Epidermal melanocyte (primary cell): Measurements from ENCODE around the gene DGKH.
"Not testable (repeated sequence)": the region's sequence is repeated elsewhere in the genome, so short reads cannot be mapped to it uniquely, and the experiment has no call there.

Experiments used
- DNase-seq: peaks from one replicate; pipeline ENCODE4 v3.0.0; 2011; ENCODE audit warnings: low spot score; ENCODE audit not compliant: insufficient read length

The DGKH gene

DNA sequence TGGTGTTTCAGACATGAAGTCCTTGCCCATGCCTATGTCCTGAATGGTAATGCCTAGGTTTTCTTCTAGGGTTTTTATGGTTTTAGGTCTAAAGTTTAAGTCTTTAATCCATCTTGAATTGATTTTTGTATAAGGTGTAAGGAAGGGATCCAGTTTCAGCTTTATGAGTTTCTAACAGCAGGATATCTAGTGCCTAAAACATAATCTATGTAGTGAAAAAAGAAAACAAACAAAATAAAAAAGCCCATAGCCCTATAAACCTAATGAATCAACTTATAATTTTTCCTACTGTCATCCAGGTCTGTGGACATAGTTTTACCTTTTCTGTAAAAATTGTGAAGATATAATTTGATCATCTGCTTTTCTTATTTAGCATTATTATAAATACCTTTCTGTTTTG, 115.5 kb downstream of the DGKH start:
- not testable (repeated sequence) for DNase-seq

DNA sequence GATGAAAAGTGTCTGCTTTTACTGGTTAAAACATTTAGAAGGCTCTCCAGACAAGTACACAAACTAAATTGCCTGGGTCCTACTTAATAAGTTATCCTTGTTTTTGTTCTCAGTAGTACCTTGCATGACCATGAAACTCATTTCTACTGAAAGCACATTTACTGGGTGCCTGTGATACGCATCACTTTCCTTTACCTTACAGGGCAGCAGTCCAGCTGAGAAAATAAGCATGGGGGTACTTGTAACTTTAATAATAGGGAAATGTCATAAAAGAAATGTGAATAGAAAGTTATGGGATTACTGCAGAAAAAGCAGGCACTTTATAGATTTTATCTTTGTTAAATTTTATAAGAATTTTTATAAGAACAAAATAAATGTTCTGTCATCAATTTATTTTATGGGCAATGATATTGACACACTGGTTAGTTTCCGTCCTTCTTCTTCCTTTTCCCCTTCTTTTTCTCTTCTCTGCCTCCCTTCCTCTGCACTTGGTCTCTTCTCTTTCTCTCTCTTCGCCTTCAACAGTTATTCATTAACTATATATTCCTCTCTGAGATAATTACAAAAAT, 116.2 kb downstream of the DGKH start:
- no peak for DNase-seq

DNA sequence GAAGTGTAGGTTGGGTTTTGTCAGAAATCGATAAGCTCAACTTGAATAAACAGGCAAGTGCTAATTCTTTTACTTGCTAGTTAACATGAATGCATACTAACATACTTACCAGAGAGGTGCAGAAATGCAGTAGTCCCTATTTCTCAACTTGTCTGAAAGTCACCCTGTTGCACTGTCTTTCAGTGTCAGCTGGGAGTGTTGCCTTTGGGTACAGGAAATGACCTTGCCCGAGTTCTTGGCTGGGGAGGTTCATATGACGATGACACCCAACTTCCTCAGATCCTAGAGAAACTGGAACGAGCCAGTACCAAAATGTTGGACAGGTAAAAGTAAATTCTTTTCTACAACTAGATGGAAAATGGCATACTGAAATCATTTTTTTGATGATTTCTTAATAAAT, 120.0 kb downstream of the DGKH start:
- no peak for DNase-seq

DNA sequence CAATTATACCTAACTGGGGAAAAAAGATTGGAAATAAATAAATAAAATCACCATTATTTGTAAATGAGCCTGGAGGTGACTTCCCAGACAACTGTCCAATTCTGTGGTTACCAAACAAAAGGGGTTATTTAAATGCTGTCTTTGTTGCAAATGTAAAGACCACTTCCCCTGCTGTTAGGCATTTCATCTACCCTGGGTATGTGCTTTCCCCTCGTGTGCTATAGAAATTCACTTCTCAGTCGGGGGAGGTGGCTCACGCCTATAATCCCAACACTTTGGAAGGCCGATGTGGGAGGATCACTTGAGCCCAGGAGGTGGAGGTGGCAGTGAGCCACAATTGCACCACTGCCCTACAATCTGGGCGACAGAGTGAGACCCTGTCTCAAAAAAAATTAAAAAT, 121.6 kb downstream of the DGKH start:
- no peak for DNase-seq

DNA sequence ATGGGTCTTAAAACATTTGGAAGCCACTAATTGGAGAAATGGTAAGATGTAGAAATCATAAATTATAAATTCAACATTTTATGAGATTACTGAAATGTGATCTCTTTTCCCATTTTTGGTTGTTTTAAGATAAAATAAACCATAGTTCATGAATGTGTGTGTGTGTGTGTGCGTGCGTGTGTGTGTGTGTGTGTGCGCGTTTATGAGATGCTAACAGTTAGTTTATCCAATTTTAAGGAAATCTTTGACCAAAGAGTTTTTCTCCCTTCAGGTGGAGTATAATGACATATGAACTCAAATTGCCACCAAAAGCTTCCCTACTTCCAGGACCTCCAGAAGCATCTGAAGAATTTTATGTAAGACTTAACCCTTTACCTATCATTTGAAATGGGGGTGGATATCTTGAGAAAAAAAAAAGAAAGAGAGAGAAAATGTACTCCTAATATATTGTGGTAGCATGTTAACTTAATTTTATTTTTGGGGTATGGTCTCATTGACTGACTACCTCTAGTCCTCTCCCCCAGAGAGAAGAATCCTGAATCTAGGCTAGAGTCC, 125.4 kb downstream of the DGKH start:
- no peak for DNase-seq

DNA sequence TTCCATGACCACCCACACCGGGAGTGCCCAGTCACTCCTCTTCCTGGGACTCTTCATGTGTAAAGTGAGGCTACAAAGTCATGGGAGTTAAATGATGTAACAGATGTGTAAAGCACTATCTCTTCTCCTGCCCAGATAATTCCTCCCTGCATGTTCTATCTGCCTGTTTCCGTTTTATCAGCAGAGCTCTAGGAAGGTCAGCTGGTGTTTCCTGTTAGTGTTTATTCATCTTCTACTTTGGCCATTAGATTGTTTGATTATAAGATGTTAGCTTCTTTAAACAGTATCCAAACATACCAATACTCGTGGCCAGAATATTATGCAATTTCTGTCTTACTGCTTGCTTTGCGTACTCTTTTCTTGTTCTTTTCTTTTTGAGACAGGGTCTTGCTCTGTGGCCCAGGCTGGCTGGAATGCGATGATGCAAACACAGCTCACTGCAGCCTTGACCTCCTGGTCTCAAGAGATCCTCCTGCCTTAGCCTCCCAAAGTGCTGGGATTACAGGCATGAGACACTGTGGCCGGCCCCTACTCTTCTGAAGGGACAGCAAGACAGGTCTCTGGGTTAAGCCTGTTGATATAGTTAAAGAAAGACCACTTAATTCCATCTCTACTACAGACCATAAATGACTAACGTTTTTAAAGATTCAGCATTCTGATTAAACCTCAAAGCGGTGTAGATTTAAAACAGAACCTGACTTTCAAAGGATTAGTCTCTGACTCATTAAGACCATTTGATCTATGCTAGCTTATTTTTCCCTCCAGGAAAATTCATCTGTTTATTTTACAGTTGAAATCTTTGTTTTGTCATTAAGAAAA, 126.1 kb downstream of the DGKH start:
- DNase-seq, result no peak

DNA sequence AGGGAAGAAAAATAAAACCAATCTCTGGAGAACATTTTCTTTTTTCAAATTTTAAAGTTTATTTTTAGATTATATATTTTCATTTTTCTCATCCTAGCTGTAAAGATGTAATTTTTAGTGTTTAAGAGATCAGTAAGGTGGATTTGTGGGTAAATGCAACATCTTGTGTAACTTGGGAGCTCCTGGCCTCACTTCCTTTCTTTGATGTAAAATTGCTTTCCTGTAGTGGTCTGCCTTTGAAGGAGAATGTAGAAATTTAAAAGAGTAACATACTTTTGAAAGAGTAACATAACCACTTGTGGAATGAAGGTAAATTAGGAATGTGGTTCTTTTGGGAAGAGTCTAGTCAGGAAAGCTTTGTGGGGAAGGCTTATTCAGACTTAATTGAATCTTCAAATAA, 127.8 kb downstream of the DGKH start:
- DNase-seq, result no peak

DNA sequence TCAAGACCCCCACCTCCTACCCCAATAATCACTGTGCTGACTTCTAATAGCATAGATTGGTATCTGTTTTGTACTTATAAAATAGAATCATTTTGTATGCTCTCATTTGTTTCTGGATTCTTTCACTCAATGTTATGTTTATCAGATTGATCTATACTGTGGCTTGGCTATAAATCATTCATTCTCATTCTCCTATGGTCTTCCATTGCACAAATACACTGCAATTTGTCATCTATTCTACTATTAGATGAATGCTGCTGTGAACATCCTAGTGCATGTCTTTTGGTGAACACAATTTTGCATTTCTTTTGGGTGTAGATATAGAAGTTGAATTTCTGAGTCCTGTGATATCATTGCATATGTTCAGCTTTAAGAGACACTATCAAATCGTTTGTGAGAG, 128.7 kb downstream of the DGKH start:
- DNase-seq, result no peak

DNA sequence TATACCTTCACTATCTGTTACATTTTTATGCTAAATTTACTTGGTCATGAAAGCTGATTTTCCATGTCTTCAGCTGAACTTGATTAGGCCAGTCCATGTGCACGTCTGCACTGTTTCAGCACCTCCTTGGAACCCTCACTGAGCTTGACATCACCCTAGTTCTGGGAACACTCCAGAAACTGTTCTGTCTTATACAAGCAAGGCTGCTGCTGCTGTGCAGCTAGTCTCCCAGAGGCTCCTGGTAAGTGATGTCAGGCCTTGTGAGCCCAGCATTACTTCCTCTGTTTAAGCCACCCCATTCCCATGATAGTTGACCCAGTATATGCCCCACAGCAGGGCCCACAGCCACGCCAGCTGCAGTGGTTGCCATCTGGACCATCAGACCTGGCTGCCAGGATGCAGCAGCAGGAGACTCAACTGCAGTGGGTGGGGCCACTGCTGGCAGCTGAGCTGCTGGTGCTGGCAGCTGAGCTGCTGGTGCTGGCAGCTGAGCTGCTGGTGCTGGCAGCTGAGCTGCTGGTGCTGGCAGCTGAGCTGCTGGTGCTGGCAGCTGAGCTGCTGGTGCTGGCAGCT, 133.0 kb downstream of the DGKH start:
- DNase-seq, result no peak

DNA sequence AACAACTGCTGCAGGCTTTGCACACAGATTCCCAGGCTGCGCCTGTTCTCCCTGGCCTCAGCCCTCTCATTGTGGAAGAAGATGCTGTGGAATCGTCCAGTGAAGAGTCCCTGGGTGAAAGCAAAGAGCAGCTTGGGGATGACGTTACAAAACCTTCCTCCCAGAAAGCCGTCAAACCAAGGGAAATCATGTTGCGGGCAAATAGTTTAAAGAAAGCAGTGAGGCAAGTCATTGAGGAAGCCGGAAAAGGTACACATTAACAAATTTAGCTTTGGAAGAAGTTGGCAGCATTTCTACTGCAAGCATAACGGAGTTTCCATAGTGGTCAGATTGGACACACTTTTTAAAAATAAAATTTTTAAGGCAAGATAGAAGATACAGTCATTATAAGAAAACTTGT, 140.6 kb downstream of the DGKH start:
- DNase-seq, result no peak

DNA sequence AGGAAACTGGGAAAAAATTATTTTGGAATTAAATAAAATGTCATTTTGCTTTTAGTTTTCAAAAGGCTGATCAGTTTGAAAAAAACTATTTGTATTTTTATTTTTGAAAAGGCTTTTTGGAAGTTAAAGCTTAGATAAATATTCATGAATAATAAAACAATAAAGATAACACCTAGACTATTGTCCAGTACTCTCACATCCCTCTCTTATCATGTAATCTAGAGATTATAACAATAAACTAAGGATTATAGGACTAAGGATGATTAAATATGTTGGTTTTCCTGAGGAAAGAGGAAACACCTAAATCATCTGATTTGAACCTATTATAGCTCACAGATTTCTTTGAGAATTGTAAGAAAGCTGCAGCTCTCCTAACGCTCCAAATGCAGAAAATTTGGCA, 142.1 kb downstream of the DGKH start:
- DNase-seq, result no peak

DNA sequence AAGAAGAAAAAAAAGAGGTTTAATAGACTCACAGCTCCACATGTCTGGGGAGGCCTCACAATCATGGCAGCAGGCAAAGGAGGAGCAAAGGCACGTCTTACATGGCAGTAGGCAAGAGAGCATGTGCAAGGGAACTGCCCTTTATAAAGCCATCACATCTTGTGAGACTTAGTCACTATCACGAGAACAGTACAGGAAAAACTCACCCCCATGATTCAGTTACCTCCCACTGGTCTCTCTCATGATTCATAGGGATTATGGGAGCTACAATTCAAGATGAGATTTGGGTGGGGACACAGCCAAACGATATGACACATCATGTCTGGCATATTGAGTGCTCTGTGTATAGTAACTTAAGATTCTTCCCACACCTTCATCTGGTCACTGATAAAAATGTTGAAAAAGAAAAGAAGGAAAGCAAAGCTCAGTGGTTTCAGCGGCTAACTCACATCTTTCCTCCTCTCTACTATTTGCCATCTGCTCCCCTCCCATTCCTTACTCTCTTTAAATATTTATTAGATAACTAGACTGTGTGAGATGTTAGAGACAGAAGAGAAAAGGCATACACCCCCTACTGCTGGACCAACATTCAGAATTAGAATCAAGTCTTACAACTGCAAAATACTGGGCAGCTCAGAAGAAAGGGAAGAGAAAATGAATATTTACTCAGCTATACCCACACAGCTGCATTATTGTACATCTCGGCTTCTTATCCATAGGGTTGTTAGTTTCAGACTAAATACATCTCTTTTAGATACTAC, 163.4 kb downstream of the DGKH start:
- DNase-seq, result no peak

DNA sequence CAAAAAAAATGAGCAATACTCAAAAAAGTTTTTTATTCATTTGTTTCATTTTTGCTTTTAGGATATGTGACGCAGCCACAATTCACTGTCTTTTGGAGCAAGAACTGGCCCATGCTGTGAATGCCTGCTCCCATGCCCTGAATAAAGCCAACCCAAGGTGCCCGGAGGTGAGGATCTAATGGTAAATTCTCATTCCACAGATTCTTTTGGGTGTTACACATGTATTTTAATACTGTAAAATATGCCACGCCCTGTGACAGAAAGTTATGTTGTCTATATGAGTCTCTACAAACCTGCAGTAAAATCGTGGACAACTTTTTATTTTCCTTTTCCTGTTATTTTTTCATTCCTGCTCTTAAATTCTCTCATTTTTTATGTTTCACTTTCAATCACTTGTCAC, 166.0 kb downstream of the DGKH start:
- no peak for DNase-seq

DNA sequence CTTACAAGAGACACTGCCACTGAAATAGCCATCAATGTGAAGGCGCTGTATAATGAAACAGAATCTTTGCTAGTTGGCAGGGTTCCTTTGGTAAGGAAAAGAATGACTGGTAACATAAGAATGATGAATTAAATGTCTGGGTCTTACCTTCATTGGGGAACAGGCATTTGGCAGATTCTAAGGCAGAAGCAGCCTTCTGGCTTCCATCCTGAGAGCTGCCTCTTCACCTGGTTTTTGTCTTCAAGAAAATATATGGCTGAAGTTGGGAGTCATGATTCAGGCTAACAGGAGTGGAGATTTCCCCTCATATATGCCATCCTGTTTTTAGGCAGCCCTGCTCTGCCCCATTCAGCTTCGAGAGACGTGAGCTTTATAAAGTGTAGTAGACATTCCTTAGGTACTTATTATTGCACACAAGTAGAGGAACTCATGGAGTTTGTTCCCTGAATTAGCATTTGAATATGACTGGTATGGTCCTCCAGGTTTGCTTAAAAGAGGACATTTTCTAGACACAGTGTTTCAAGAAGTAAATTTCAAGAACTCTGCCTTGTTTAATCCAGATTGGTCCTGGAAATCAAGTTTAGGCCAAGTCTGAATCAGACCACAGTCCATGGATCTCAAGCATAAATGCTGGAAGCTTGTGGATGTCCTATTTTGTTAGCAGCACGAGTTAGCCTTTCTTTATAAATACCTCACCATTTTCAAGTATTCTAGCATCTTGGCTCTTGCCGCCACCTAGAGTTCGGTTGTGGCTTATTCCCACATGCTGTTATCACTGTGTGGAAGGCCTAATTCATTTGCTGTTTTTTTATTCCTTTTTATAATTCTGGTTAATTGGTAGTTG, 167.4 kb downstream of the DGKH start:
- DNase-seq, result no peak

DNA sequence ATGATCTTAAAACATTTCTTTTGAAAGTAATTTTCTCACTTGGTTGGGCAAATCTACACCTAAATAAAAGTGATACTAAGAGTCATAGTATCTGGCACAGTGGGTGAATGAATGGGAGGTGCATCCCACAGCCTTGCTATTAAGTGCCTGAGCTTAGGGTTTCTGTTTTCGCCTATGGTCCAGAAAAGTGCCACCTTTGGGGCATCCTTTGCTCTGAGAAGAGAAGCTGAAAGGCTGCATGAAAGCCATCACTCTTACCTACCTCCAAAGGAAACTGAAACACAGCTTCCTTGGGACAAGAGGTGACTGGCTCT, 167.9 kb downstream of the DGKH start:
- no peak for DNase-seq

DNA sequence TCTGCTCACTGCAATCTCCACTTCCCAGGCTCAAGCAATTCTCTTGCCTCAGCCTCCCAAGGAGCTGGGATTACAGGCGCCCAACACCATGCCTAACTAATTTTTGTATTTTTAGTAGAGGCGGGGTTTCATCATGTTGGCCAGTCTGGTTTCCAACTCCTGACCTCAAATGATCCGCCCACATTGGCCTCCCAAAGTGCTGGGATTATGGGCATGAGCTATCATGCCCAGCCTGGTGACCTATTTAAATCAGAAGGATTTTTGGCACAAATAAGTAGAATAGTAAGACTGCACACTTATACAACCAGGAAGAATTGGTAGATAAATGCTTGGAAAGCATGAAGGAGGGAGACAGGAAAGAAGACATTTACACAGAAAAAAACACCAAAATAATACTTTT, 170.1 kb downstream of the DGKH start:
- DNase-seq, result no peak

DNA sequence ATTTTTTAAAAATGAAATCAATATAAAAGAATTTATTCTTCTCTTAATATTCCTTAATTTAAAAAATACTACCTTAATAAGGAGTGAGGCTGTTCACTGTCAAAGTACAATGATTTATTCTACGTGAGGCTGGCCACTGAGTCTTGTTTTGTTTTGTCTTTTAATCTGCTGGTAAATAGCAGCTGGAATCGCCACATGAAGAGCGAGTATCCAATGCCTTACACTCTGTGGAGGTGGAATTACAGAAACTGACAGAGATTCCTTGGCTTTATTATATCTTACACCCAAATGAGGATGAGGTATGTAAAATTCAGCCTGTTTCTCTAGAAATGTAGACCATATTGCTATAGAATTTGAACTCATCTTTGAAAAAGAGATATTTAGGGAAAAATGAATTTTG, 170.6 kb downstream of the DGKH start:
- DNase-seq, result no peak

DNA sequence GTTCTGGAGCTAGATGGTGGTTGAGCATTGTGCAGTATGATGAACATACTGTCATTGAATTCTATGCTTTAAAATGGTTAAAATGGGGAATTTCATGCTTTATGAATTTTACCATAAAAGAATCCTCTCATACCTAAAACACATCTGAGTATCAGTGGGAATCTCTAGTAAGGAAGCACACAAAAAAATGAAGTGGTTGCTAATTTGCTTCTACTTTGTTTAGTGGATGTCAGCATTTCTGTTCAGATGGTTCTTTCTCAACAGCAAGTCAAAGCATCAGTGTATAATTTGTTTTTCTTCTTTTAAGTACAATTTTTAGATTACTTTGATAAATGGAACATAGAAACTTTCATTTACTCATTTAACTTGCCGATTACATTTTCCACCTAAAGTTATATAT, 171.4 kb downstream of the DGKH start:
- no peak for DNase-seq

DNA sequence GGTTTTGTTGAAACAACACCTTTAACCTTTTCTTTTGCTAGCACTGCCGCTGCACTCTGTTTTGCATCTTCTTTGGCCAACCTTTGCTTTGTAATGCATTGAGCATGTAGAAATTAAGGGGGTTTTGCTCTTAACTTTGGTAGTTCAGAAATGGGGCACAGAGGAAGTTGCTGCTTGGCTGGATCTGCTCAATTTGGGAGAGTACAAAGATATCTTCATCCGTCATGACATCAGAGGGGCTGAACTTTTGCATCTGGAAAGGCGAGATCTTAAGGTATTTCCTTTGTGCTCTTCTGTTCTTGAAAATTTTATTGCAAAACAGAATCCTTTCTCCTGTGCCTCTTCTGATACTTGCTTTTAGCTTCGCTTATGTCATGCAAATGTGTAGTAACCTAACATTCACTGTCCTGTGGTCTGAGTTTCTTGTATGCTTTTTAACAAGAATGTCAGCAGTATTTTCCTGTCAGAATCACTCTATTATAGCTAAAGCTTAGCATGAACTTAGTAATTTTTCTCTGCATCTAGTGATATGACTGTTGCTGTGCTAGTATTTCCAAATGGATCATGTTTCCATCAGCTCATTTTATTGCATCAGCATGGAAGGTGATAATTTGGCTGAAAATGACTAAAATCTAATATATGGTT, 172.8 kb downstream of the DGKH start:
- no peak for DNase-seq

DNA sequence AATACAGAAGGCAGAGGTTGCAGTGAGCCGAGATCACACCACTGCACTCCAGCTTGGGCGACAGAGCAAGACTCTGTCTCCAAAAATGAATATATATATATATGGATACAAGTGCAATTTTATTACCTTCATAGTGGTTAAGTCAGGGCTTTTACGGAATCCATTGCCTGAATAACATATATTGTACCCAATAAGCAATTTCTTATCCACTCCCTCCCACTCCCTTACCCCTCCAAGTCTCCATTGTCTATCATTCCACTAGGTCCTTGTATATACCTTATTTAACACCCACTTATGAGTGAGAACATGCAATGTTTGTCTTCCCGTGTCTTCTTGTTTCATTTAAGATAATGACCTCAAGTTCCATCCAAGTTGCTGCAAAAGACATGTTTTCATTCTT, 175.2 kb downstream of the DGKH start:
- DNase-seq, result no peak

DNA sequence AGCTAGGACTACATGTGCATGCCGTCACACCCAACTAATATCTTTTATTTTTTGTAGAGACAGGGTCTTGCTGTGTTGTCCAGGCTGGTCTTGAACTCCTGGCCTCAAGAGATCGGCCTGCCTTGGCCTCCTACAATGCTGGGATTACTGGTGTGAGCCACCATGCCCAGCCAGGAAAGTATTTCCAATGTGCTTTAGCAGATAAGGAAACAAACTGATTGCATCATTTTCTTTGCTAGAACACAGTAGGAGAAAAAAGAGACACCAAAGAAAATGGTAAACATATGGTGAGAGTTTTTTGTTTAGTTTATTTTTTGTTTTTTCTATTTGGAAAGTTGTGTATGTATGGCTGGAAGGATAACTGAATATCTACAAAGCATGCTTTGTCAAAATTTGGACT, 176.6 kb downstream of the DGKH start:
- DNase-seq, result no peak
